GM23338 (cell line): ENCODE data around the gene DDX43. TPM values are rescaled to one million over a fixed set of nuclear protein-coding genes. Genes with fewer than 3 reads are reported as not detected.
"Not testable (repeated sequence)": the region's sequence is repeated elsewhere in the genome, so short reads cannot be mapped to it uniquely, and the experiment has no call there.

Source experiments
- ATAC-seq: fragments of 200-7000 bp; cut with Tn5 transposase; 3 replicates; pipeline ENCODE4 v1.9.1; 2020
- DNase-seq: peaks from one replicate; pipeline ENCODE4 v3.0.0-alpha.2; 2015; ENCODE audit warnings: low spot score
- H2AFZ ChIP-seq: fragments of 200-600 bp; sonication (generic); 2 replicates; pipeline ENCODE4 v1.8.0; 2016; ENCODE audit warnings: antibody characterized with exemption, mild to moderate bottlenecking, moderate library complexity
- H3F3A ChIP-seq: fragments of 200-600 bp; sonication (generic); replicated peaks from 2 replicates; pipeline ENCODE4 v1.8.0; 2017; ENCODE audit warnings: antibody characterized with exemption, mixed run types, low read depth
- H3K27ac ChIP-seq: fragments of 200-600 bp; sonication (generic); 2 replicates; pipeline ENCODE4 v1.6.1; 2016; ENCODE audit warnings: low read depth
- H3K27me3 ChIP-seq: fragments of 200-600 bp; sonication (generic); 2 replicates; pipeline ENCODE4 v1.8.0; 2016; ENCODE audit warnings: mild to moderate bottlenecking, mixed run types, moderate library complexity; ENCODE audit not compliant: insufficient read depth
- H3K36me3 ChIP-seq: fragments of 200-600 bp; sonication (generic); 2 replicates; pipeline ENCODE4 v1.8.0; 2016; ENCODE audit warnings: mild to moderate bottlenecking; ENCODE audit not compliant: insufficient read depth
- H3K4me1 ChIP-seq: fragments of 200-600 bp; sonication (generic); 2 replicates; pipeline ENCODE4 v1.8.0; 2016; ENCODE audit warnings: mild to moderate bottlenecking, moderate library complexity; ENCODE audit not compliant: insufficient read depth
- H3K4me2 ChIP-seq: fragments of 200-600 bp; sonication (generic); 2 replicates; pipeline ENCODE4 v1.7.1; 2017; ENCODE audit warnings: mixed run types
- H3K4me3 ChIP-seq: fragments of 200-600 bp; sonication (generic); 2 replicates; pipeline ENCODE4 v1.6.1; 2016; ENCODE audit warnings: mixed run types
- H3K79me2 ChIP-seq: fragments of 200-600 bp; sonication (generic); replicated peaks from 2 replicates; pipeline ENCODE4 v1.8.0; 2017; ENCODE audit warnings: mild to moderate bottlenecking; ENCODE audit not compliant: insufficient read depth
- H3K9me2 ChIP-seq: fragments of 200-600 bp; sonication (generic); 2 replicates; pipeline ENCODE4 v1.8.0; 2017; ENCODE audit not compliant: insufficient read depth
- H4K20me1 ChIP-seq: fragments of 200-600 bp; sonication (generic); replicated peaks from 2 replicates; pipeline ENCODE4 v1.8.0; 2017; ENCODE audit warnings: mild to moderate bottlenecking; ENCODE audit not compliant: insufficient read depth
- H3K27ac Mint-ChIP-seq: 2 replicates; pipeline ENCODE4 v1.8.0; 2020; ENCODE audit warnings: inconsistent platforms, mild to moderate bottlenecking, moderate library complexity, mixed read lengths
- H3K27me3 Mint-ChIP-seq: 3 replicates; pipeline ENCODE4 v1.8.0; 2022; ENCODE audit warnings: low read depth, mild to moderate bottlenecking, moderate library complexity, mixed read lengths, inconsistent platforms; ENCODE audit not compliant: insufficient read depth, poor library complexity
- H3K36me3 Mint-ChIP-seq: 3 replicates; pipeline ENCODE4 v1.8.0; 2021; ENCODE audit warnings: low read depth, mild to moderate bottlenecking, inconsistent platforms, moderate library complexity, mixed read lengths
- H3K4me1 Mint-ChIP-seq: 3 replicates; pipeline ENCODE4 v1.8.0; 2020; ENCODE audit warnings: mild to moderate bottlenecking, inconsistent platforms, mixed read lengths
- H3K4me3 Mint-ChIP-seq: 3 replicates; pipeline ENCODE4 v1.8.0; 2021; ENCODE audit warnings: moderate library complexity, mild to moderate bottlenecking, inconsistent platforms, mixed read lengths
- H3K9me3 Mint-ChIP-seq: 3 replicates; pipeline ENCODE4 v1.8.0; 2020; ENCODE audit warnings: moderate library complexity, mild to moderate bottlenecking, inconsistent platforms, mixed read lengths
- CREB1 ChIP-seq: fragments of 250-450 bp; sonication (Bioruptor Pico); IDR thresholded peaks from 2 replicates; pipeline ENCODE4 v1.5.0; 2020; ENCODE audit warnings: low read depth, mild to moderate bottlenecking, moderate library complexity
- CTCF ChIP-seq, 2 experiments: fragments of 200-600 bp in 1 of 2; sonication (generic) in 1 of 2; conservative IDR thresholded peaks; 2 replicates each; pipeline versions ENCODE4 v1.5.1 to v1.6.1; 2016 to 2017; ENCODE audit warnings: antibody characterized with exemption in 2 of 2, low read depth in 2 of 2, mild to moderate bottlenecking in 2 of 2, moderate library complexity in 1 of 2
- EZH2 ChIP-seq: fragments of 200-600 bp; sonication (generic); IDR thresholded peaks from one replicate; pipeline ENCODE4 v1.8.0; 2017; ENCODE audit warnings: antibody characterized with exemption, mild to moderate bottlenecking, low read depth; ENCODE audit not compliant: unreplicated experiment
- EZH2phosphoT487 ChIP-seq: fragments of 200-600 bp; sonication (generic); IDR thresholded peaks from one replicate; pipeline ENCODE4 v1.8.1; 2018; ENCODE audit warnings: antibody characterized with exemption; ENCODE audit not compliant: unreplicated experiment
- NANOG ChIP-seq: IDR thresholded peaks from 2 replicates; pipeline ENCODE4 v1.6.1; 2016; ENCODE audit warnings: antibody characterized with exemption, borderline replicate concordance
- POLR2AphosphoS5 ChIP-seq: IDR thresholded peaks from 2 replicates; pipeline ENCODE4 v1.6.1; 2016; ENCODE audit warnings: antibody characterized with exemption, low read depth
- REST ChIP-seq: IDR thresholded peaks from one replicate; pipeline ENCODE4 v1.6.1; 2018; ENCODE audit warnings: antibody characterized with exemption; ENCODE audit not compliant: unreplicated experiment
- ZNF331 ChIP-seq: fragments of 250-450 bp; sonication (Bioruptor Pico); IDR thresholded peaks from 2 replicates; pipeline ENCODE4 v1.5.0; 2020; ENCODE audit warnings: low read depth, mild to moderate bottlenecking, moderate library complexity
- ZNF462 ChIP-seq: fragments of 250-450 bp; sonication (Bioruptor Pico); IDR thresholded peaks from 2 replicates; pipeline ENCODE4 v1.5.0; 2020; ENCODE audit warnings: mild to moderate bottlenecking, moderate library complexity
- polyA plus RNA-seq: library from polyadenylated mRNA; unstranded; fragments of >200 nt; fragmentation: Nextera tagmentation; extraction: Ambion mirVana; gene quantifications from 2 replicates; pipeline ENCODE4 v1.2.1, GENCODE V29; 2016
- total RNA-seq: library from RNA; depleted of rRNA; stranded (reverse); fragments of >200 nt; shearing (Covaris generic); gene quantifications from 2 replicates; pipeline ENCODE4 v1.2.3, GENCODE V29; 2014

The DDX43 gene
- total and polyA plus RNA-seq, 2 experiments from 2014 or later = 0.49 to 0.60 TPM

- H3K9me2 ChIP-seq, H3K36me3 ChIP-seq, H3K4me2 ChIP-seq, H3F3A ChIP-seq, H3K4me3 Mint-ChIP-seq, H3K27ac Mint-ChIP-seq, H3K36me3 Mint-ChIP-seq, H3K4me1 ChIP-seq, ATAC-seq, H3K4me3 ChIP-seq, H3K27ac ChIP-seq, H3K79me2 ChIP-seq, H4K20me1 ChIP-seq, H2AFZ ChIP-seq, H3K27me3 ChIP-seq, H3K9me3 Mint-ChIP-seq, H3K27me3 Mint-ChIP-seq, DNase-seq: not testable (repeated sequence)
- peaks cover 10% of the 10 kb centered on the region; the same call in 2 of the 3 replicates for H3K4me1 Mint-ChIP-seq
Observed at GRCh38 chr6:73392188-73392587, 2.4 kb upstream of the DDX43 start.

- H3K4me3 ChIP-seq = no peak overlapping the region
- H2AFZ ChIP-seq = no peak overlapping the region
- peaks cover 10% of the 10 kb centered on the region; the same call in 2 of the 3 replicates for H3K4me1 Mint-ChIP-seq
- peaks cover under 1% of the 10 kb centered on the region; the same call in 1 of the 3 replicates for H3K36me3 Mint-ChIP-seq
- DNase-seq (no peak), ATAC-seq (no peak)
- H3K79me2 ChIP-seq = no peaks in the 10 kb centered on the region
- H3K27me3 Mint-ChIP-seq = peaks cover 2% of the 10 kb centered on the region
- H3K27ac Mint-ChIP-seq = no peak overlapping the region
- H3K9me3 Mint-ChIP-seq = peaks cover under 1% of the 10 kb centered on the region; the same call in 1 of the 3 replicates
- H3F3A ChIP-seq = 0 out of 2 replicates have a peak, but pooled peaks cover 9% of the 10 kb centered on the region
- H3K27ac ChIP-seq = no peak overlapping the region
- no peak overlapping the region for H3K4me2 ChIP-seq
- H3K9me2 ChIP-seq = no peaks in the 10 kb centered on the region
- peaks cover 4% of the 10 kb centered on the region; the same call in 1 of the 2 replicates for H3K27me3 ChIP-seq
- no peaks in the 10 kb centered on the region for H3K36me3 ChIP-seq
- no peaks in the 10 kb centered on the region for H4K20me1 ChIP-seq
- H3K4me1 ChIP-seq = peaks cover 8% of the 10 kb centered on the region
- no peak overlapping the region for H3K4me3 Mint-ChIP-seq
- no peak for TF ChIP-seq POLR2AphosphoS5
- no peak for TF ChIP-seq ZNF462 (CRISPR knock-in tag)
- no peak for TF ChIP-seq EZH2
- TF ChIP-seq REST = no peak
- no peak for TF ChIP-seq NANOG
- TF ChIP-seq ZNF331 (CRISPR knock-in tag) = no peak
- TF ChIP-seq CTCF (conservative IDR thresholded peaks at IDR 0.05; ENCODE audit: low read depth in 2 of 2) = no peak
- no peak for TF ChIP-seq EZH2phosphoT487
- TF ChIP-seq CREB1 (CRISPR knock-in tag) = no peak
Observed at GRCh38 chr6:73393278-73393677, 1.4 kb upstream of the DDX43 start.
